Choroid plexus epithelial cell (primary cell): ENCODE results near the gene TBC1D14.

ENCODE experiments used
- DNase-seq: peaks from one replicate; pipeline ENCODE4 v3.0.0-alpha.2; 2010; ENCODE audit warnings: low read depth
- H3K4me3 ChIP-seq: 2 replicates; pipeline ENCODE4 v1.5.1; 2011; ENCODE audit warnings: low read depth, mild to moderate bottlenecking, control low read depth, low read length, moderate library complexity
- TF ChIP-seq, protein P1 (sequence below): conservative IDR thresholded peaks from 2 replicates; pipeline ENCODE4 v1.5.1; 2011; ENCODE audit warnings: low read depth, mild to moderate bottlenecking, control low read depth, inconsistent platforms, low read length, moderate library complexity

TBC1D14 gene

GRCh38 chr4:6929812-6930464, 20.3 kb downstream of the TBC1D14 start:
- DNase-seq = no peak
- TF ChIP-seq, protein P1, sequence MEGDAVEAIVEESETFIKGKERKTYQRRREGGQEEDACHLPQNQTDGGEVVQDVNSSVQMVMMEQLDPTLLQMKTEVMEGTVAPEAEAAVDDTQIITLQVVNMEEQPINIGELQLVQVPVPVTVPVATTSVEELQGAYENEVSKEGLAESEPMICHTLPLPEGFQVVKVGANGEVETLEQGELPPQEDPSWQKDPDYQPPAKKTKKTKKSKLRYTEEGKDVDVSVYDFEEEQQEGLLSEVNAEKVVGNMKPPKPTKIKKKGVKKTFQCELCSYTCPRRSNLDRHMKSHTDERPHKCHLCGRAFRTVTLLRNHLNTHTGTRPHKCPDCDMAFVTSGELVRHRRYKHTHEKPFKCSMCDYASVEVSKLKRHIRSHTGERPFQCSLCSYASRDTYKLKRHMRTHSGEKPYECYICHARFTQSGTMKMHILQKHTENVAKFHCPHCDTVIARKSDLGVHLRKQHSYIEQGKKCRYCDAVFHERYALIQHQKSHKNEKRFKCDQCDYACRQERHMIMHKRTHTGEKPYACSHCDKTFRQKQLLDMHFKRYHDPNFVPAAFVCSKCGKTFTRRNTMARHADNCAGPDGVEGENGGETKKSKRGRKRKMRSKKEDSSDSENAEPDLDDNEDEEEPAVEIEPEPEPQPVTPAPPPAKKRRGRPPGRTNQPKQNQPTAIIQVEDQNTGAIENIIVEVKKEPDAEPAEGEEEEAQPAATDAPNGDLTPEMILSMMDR = no peak
- no peak overlapping the region for H3K4me3 ChIP-seq

GRCh38 chr4:6932475-6932874, 22.8 kb downstream of the TBC1D14 start:
- TF ChIP-seq, protein P1 = no peak
- H3K4me3 ChIP-seq = no peak overlapping the region
- DNase-seq = no peak

DNA sequence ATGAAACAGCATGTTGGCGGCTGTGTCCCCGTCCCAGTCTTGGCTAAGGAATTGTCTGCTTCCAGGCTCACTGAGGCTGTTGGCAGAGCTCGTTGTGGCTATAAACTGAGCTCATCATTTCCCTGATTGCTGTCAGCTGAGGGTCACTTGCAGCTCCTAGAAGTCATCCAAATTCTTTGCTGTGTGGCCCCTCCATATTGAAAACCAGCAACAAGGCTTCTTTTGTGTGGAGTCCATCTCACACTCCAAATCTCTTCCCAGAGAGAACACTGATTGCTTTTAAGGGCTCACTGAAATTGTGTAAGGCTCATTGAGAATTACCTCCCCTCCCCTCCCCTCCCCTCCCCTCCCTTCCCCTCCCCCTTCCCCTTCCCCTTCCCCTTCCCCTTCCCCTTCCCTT, 23.3 kb downstream of the TBC1D14 start:
- H3K4me3 ChIP-seq = no peak overlapping the region
- no peak for DNase-seq
- TF ChIP-seq, protein P1 = no peak

GRCh38 chr4:6933691-6934430, 24.2 kb downstream of the TBC1D14 start:
- DNase-seq = no peak
- no peak overlapping the region for H3K4me3 ChIP-seq
- TF ChIP-seq, protein P1 = no peak

DNA sequence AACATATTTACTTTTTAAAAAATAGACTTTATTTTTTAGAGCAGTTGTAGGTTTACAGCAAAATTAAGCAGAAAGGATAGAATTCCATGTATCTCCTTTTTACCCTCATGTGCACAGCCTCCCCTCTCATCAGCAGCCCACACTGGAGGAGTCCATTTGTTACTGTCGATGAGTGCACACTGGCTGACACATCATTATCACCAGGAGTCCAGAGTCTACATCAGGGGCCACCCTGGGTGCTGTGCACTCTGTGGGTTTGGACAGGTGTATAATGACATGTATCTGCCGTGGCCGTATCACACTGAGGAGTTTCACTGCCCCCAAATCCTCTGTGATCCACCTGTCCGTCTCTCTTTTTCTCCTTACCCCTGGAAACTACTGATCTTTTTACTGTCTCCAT, 26.3 kb downstream of the TBC1D14 start:
- H3K4me3 ChIP-seq = no peak overlapping the region

DNA sequence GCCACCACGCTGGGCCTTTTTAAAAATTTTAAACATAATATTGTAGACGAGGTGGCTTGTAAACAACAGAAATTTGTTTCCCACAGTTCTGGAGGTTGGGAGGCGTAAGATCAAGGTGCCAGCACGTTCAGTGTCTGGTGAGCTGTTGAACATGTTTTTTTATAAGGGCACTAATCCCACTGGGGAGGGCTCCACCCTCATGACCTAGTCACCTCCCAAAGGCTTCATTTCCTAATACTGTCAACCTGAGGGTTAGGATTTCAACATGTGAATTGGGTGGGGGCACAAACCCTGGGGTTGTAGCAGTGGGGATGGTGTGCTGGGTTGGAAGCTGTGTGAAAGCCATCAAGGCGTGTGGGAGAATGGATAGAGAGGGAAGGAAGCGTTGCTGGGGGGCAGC, 27.6 kb downstream of the TBC1D14 start:
- TF ChIP-seq, protein P1 = no peak
- H3K4me3 ChIP-seq = no peak overlapping the region
- no peak for DNase-seq

More for the DNA sequence above, 26.3 kb downstream of the TBC1D14 start:
- TF ChIP-seq, protein P1 = no peak
- no peak for DNase-seq

DNA sequence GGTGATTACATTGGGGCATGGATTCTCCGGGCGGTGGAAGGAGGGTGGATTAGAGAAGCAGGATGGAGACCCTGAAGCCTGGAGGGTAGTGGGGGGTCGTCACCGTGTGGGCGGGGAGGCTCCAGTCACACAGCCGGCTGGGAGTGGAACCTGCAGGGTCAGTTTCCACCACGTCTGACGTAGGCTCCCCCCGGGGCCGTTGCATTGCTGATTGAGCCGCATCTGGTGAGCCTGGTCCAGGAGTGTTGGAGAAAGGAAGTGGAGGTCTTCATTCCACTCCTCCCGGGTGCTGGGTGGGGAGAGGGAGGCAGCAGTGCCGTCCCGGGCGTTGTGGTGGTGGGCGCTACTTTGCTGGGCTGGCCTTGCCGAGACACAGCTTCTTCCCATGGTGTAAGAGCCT, 28.1 kb downstream of the TBC1D14 start:
- H3K4me3 ChIP-seq = no peak overlapping the region
- TF ChIP-seq, protein P1 = no peak

More for the DNA sequence above, 28.1 kb downstream of the TBC1D14 start:
- no peak for DNase-seq
